ENCODE results near the gene SCTR. TPM values are rescaled to one million over a fixed set of nuclear protein-coding genes. Genes with fewer than 3 reads are reported as not detected.

SCTR gene
- total and polyA plus RNA-seq, 2 of the 8 experiments (the other 6 are each of a cell fraction or from before 2014, with no cell fraction given): 0.15 TPM; not detected in 1

DNA sequence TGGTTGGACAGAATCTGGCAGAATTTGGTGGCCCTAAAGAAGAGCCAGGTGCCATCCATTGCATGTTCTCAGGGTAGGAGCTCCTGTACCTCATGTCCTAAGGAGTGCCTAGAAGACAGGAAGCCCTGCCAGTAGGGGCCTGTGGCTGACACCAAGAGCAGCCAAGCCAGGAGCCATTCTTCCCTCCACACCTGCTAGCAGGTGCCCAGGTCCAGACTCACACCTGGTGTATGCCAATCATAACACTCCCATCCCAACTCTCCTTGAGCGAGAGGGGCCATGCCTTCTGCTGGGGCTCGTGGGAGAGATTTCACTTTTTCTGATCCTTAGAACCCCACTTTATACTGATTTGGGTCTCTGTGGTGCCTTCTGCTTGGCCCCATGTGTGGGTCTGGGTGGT is 119.1 kb downstream of the SCTR start:
- H2BK15ac ChIP-seq (ENCODE audit: low read length): no peak overlapping the region
- no peaks in the 10 kb centered on the region for H3K79me1 ChIP-seq (ENCODE audit: low read depth, low read length)
- no peak overlapping the region for H2BK5ac ChIP-seq (ENCODE audit: low read depth, low read length)
- no peaks in the 10 kb centered on the region for H3K23me2 ChIP-seq (ENCODE audit: low read depth, low read length)
- no peaks in the 10 kb centered on the region for H4K20me1 ChIP-seq (replicated peaks in 1 of 2; ENCODE audit: control insufficient read depth in 1 of 2, insufficient read depth in 2 of 2, low read length in 2 of 2)
- H2AFZ ChIP-seq (ENCODE audit: low read length): no peak overlapping the region
- H3K56ac ChIP-seq (replicated peaks; ENCODE audit: insufficient read length, low read depth, low read length): no peak overlapping the region
- no peak overlapping the region for H2BK20ac ChIP-seq (ENCODE audit: low read length)
- H3K4me2 ChIP-seq (ENCODE audit: insufficient read depth in 1 of 2, low read depth in 2 of 2, low read length in 2 of 2): no peak overlapping the region
- no peak overlapping the region; the same call in 1 of the 2 replicates for H4K8ac ChIP-seq (ENCODE audit: extremely low read depth, insufficient read depth, low read length)
- no peak overlapping the region for H3K4ac ChIP-seq (replicated peaks; ENCODE audit: insufficient read length, low read depth, low read length)
- no peak overlapping the region for H3K23ac ChIP-seq (ENCODE audit: insufficient read length)
- no peak overlapping the region for H3K4me3 ChIP-seq (ENCODE audit: extremely low read depth in 1 of 4, insufficient read depth in 2 of 4, low read depth in 3 of 4, low read length in 4 of 4)
- no peak overlapping the region for H3K14ac ChIP-seq (ENCODE audit: insufficient read length)
- no peak overlapping the region for H3K18ac ChIP-seq (ENCODE audit: extremely low read depth, low read length)
- H2AK5ac ChIP-seq (ENCODE audit: low read depth, low read length): no peak overlapping the region
- DNase-seq (ENCODE audit: low read depth in 1 of 2, low spot score in 2 of 2) (no peak), FAIRE-seq (no peak)
- H2BK120ac ChIP-seq (replicated peaks; ENCODE audit: low read depth, low read length): no peak overlapping the region
- no peak overlapping the region for H3K27ac ChIP-seq (ENCODE audit: low read depth, low read length)
- CTCF ChIA-PET (ENCODE audit: partially characterized antibody): interaction anchor here (1.0 to 21.3 kb wide), 4 partner anchors 22 to 168 kb away, joined by 3 to 411 read pairs (median 3); no protein-coding TSS in a partner anchor
- H3K27me3 ChIP-seq (replicated peaks in 1 of 4; ENCODE audit: control insufficient read depth in 3 of 4, extremely low read depth in 1 of 4, insufficient read depth in 3 of 4, low read length in 3 of 4): no peaks in the 10 kb centered on the region
- H4K91ac ChIP-seq (replicated peaks; ENCODE audit: insufficient read length, low read length): no peak overlapping the region
- TF ChIP-seq HDAC6 (IDR thresholded peaks at IDR 0.05; ENCODE audit: low read depth, low read length) (no peak), TEAD4 (IDR thresholded peaks at IDR 0.05; ENCODE audit: low read depth, low read length) (no peak), CBX5 (IDR thresholded peaks at IDR 0.05; ENCODE audit: low read depth, low read length) (no peak), SRF (IDR thresholded peaks at IDR 0.05; ENCODE audit: low read depth, low read length) (no peak)
- 85% methylated on average over 2 of the region's 2 CpGs; no CpG with 5 or more reads in 1 of the 2 experiments for WGBS, 2 experiments (ENCODE audit: extremely low coverage in 1 of 2, insufficient coverage in 1 of 2, insufficient read length in 1 of 2, insufficient replicate concordance in 2 of 2, low coverage in 1 of 2, low lambda C conversion rate in 2 of 2, missing lambda C conversion rate in 1 of 2)
- no peaks in the 10 kb centered on the region for H3K79me2 ChIP-seq (ENCODE audit: control insufficient read depth in 1 of 2, insufficient read depth in 2 of 2, low read length in 2 of 2)
- H3K36me3 ChIP-seq (ENCODE audit: control insufficient read depth in 2 of 4, insufficient read depth in 4 of 4, low read length in 3 of 4): no peaks in the 10 kb centered on the region
- H3K9me3 ChIP-seq (ENCODE audit: insufficient read depth in 2 of 2, low read depth in 1 of 2, low read length in 1 of 2): no peaks in the 10 kb centered on the region
- no peak overlapping the region for H2BK12ac ChIP-seq (ENCODE audit: low read depth, low read length)
- POLR2A ChIA-PET (ENCODE audit: partially characterized antibody): no interaction called here
- H3K9ac ChIP-seq (replicated peaks in 1 of 4; ENCODE audit: extremely low read depth in 1 of 4, low read depth in 3 of 4, low read length in 3 of 4): no peak overlapping the region
- no peaks in the 10 kb centered on the region for H3K4me1 ChIP-seq (replicated peaks in 1 of 4; ENCODE audit: control insufficient read depth in 3 of 4, insufficient read depth in 4 of 4, low read length in 3 of 4)
- no peak overlapping the region for H4K5ac ChIP-seq (ENCODE audit: insufficient read length, low read depth, low read length)

All from H1 (cell line).